Measurements from ENCODE around the gene FAM170B.

GRCh38 chr10:49123981-49124950 is 9.6 kb downstream of the FAM170B start:
- TF ChIP-seq CTCF (IDR thresholded peaks at IDR 0.05; ENCODE audit: low read depth, low read length) (no peak), EZH2phosphoT487 (IDR thresholded peaks at IDR 0.05; ENCODE audit: low read depth) (no peak)
